K562 (cell line): Measurements from ENCODE around the gene C19orf47. TPM values are rescaled to one million over a fixed set of nuclear protein-coding genes. Genes with fewer than 3 reads are reported as not detected.

ENCODE experiments used
- ATAC-seq: fragments of 200-7000 bp; cut with Tn5 transposase; 3 replicates; pipeline ENCODE4 v1.9.1; 2020; ENCODE audit warnings: moderate library complexity
- BruUV-seq: library from RNA; stranded (reverse); fragments of 400-500 nt; replicated peaks from 2 replicates; lab custom pipeline; 2021; lab: Mats Ljungman, UMichigan
- CTCF ChIA-PET: fragments of 300-600 bp; formaldehyde crosslinking; extraction: SDS; loops from one replicate; lab custom pipeline; 2021; ENCODE audit warnings: low intra/inter-chr PET ratio; lab: Yijun Ruan, JAX
- POLR2A ChIA-PET: fragments of 300-600, 350-650 bp; sonication (Branson Sonifier 250); formaldehyde crosslinking; extraction: SDS; loops from one replicate; lab custom pipeline; 2021; ENCODE audit warnings: antibody characterized with exemption, inconsistent platforms; lab: Yijun Ruan, JAX
- DNase-seq, 4 experiments: peaks; one replicate each; pipeline versions ENCODE4 v3.0.0 to v3.0.0-alpha.2; 2011 to 2018; ENCODE audit warnings: low spot score in 3 of 4, mixed read lengths in 3 of 4; ENCODE audit errors: extremely low read depth in 1 of 4
- FAIRE-seq: peaks from 2 replicates; lab custom pipeline; 2011; peaks lifted over from hg19 to GRCh38; lab: Jason Lieb, UNC
- H2AFZ ChIP-seq: 2 replicates; pipeline ENCODE4 v1.6.0; 2011; ENCODE audit warnings: low read depth, low read length, control low read depth, inconsistent platforms
- H3K27ac ChIP-seq: fragments of 200-600 bp; 3 replicates; pipeline ENCODE4 v1.8.0; 2011; ENCODE audit warnings: low read depth, mild to moderate bottlenecking, control low read depth, inconsistent platforms, low read length, moderate library complexity, mixed read lengths; ENCODE audit errors: extremely low read depth
- H3K27me3 ChIP-seq, 2 experiments: fragments of 300-600 bp in 1 of 2; 2 replicates in 1 of 2; 3 replicates in 1 of 2; pipeline versions ENCODE4 v1.6.0 to v1.8.0; 2011; ENCODE audit warnings: inconsistent platforms in 2 of 2, low read length in 2 of 2, mild to moderate bottlenecking in 1 of 2, mixed read lengths in 1 of 2, moderate library complexity in 1 of 2; ENCODE audit not compliant: control insufficient read depth in 2 of 2, insufficient read depth in 2 of 2
- H3K36me3 ChIP-seq: fragments of 300-600 bp; 3 replicates; pipeline ENCODE4 v1.8.0; 2011; ENCODE audit warnings: mild to moderate bottlenecking, low read length, inconsistent platforms; ENCODE audit not compliant: control insufficient read depth, insufficient read depth
- H3K4me1 ChIP-seq, 2 experiments: fragments of 200-600 bp in 1 of 2; replicated peaks in 1 of 2; 2 replicates in 1 of 2; 3 replicates in 1 of 2; pipeline versions ENCODE4 v1.5.1 to v1.8.0; 2011; ENCODE audit warnings: inconsistent platforms in 2 of 2, low read length in 2 of 2, mild to moderate bottlenecking in 1 of 2, mixed read lengths in 1 of 2, moderate library complexity in 1 of 2; ENCODE audit not compliant: control insufficient read depth in 2 of 2, insufficient read depth in 2 of 2
- H3K4me2 ChIP-seq: 2 replicates; pipeline ENCODE4 v1.6.1; 2011; ENCODE audit warnings: low read length, control low read depth, inconsistent platforms, mixed read lengths; ENCODE audit not compliant: insufficient read depth
- H3K4me3 ChIP-seq: fragments of 200-600 bp; sonication (generic), shearing (Covaris generic); 2 replicates; pipeline ENCODE4 v1.5.1; 2016; ENCODE audit warnings: control low read depth, inconsistent platforms
- H3K79me2 ChIP-seq: fragments of 200-600 bp; 3 replicates; pipeline ENCODE4 v1.8.0; 2011; ENCODE audit warnings: low read length, inconsistent platforms; ENCODE audit not compliant: control insufficient read depth, insufficient read depth
- H3K9ac ChIP-seq, 2 experiments: 2 replicates each; pipeline versions ENCODE4 v1.6.0 to v1.6.1; 2011; ENCODE audit warnings: low read depth in 2 of 2, low read length in 2 of 2, control low read depth in 1 of 2, inconsistent platforms in 1 of 2, mild to moderate bottlenecking in 1 of 2, mixed read lengths in 1 of 2; ENCODE audit not compliant: insufficient read depth in 1 of 2
- H3K9me1 ChIP-seq: one replicate; pipeline ENCODE4 v1.6.0; 2011; ENCODE audit warnings: inconsistent platforms, mild to moderate bottlenecking, low read length, moderate library complexity; ENCODE audit not compliant: control insufficient read depth, insufficient read depth
- H3K9me3 ChIP-seq: replicated peaks from 2 replicates; pipeline ENCODE4 v1.5.1; 2011; ENCODE audit warnings: low read depth, low read length, inconsistent platforms; ENCODE audit not compliant: control insufficient read depth, insufficient read depth
- H4K20me1 ChIP-seq: replicated peaks from 2 replicates; pipeline ENCODE4 v1.6.1; 2011; ENCODE audit warnings: low read length, inconsistent platforms, mixed read lengths; ENCODE audit not compliant: control insufficient read depth, insufficient read depth
- NFE2L1 ChIP-seq: fragments of 450-650 bp; IDR thresholded peaks from 2 replicates; pipeline ENCODE4 v1.6.1; 2016; ENCODE audit warnings: missing genetic modification characterization, low read depth, mild to moderate bottlenecking, missing compliant biosample characterization, moderate library complexity, borderline replicate concordance
- RBM34 ChIP-seq: fragments of 200-400 bp; formaldehyde crosslinking; IDR thresholded peaks from 2 replicates; pipeline ENCODE4 v1.6.1; 2018; ENCODE audit warnings: low read length, borderline replicate concordance; ENCODE audit not compliant: insufficient read depth
- WGBS: fragments of 100-300 bp; shearing (Covaris generic); methylation state at CpG from one replicate; pipeline ENCODE4 v1.1.6; 2016; ENCODE audit warnings: low coverage, mixed read lengths; ENCODE audit not compliant: insufficient coverage; ENCODE audit errors: missing lambda C conversion rate; 5-methylcytosine and 5-hydroxymethylcytosine counted together
- in situ Hi-C: fragments of 300-500 bp; cut with MboI; formaldehyde crosslinking; loops from 4 replicates; pipeline ENCODE4 v1.15.0; 2018; ENCODE audit warnings: inconsistent platforms, mixed read lengths
- intact Hi-C: fragments of 100-400 bp; cut with micrococcal nuclease; formaldehyde crosslinking; loops from 2 replicates; pipeline ENCODE4 v1.14.2; 2022
- polyA plus RNA-seq, 8 experiments: library from polyadenylated mRNA; depleted of rRNA in 4 of 8; stranded (reverse) in 5 of 8; unstranded in 3 of 8; fragments of >200 nt; fragmentation: Nextera tagmentation in 2 of 8; fragmentation: Illumina TruSeq in 1 of 8; extraction: Ambion mirVana in 2 of 8; extraction: Trizol in 1 of 8; gene quantifications; 2 replicates each; pipeline versions ENCODE4 v1.2.1 to v1.2.3, GENCODE V29; 2011 to 2014; ENCODE audit warnings: inconsistent platforms in 1 of 8, missing spikeins in 1 of 8
- total RNA-seq, 7 experiments: library from RNA; depleted of rRNA in 6 of 7; stranded (reverse); fragments of >200 nt in 6 of 7; fragmentation: Illumina TruSeq in 2 of 7; extraction: Trizol in 2 of 7; gene quantifications; 2 replicates each; pipeline versions ENCODE4 v1.2.1 to v1.2.3, GENCODE V29; 2011 to 2021; ENCODE audit warnings: low replicate concordance in 1 of 7
- TF ChIP-seq, protein P1 (sequence below), 3 experiments: IDR thresholded peaks in 2 of 3; conservative IDR thresholded peaks in 1 of 3; 2 replicates each; pipeline ENCODE4 v1.5.1; 2011 to 2012; ENCODE audit warnings: low read length in 3 of 3, mild to moderate bottlenecking in 3 of 3, control low read depth in 2 of 3, improper control_type of control experiment in 1 of 3, inconsistent platforms in 1 of 3, low read depth in 1 of 3, mixed read lengths in 1 of 3, moderate library complexity in 1 of 3; ENCODE audit not compliant: insufficient read depth in 2 of 3

Gene C19orf47
- total and polyA plus RNA-seq, 9 of the 15 experiments (the other 6 are each of a cell fraction or from before 2014, with no cell fraction given): 0.08 to 26.1 (median 14.7) TPM

DNA sequence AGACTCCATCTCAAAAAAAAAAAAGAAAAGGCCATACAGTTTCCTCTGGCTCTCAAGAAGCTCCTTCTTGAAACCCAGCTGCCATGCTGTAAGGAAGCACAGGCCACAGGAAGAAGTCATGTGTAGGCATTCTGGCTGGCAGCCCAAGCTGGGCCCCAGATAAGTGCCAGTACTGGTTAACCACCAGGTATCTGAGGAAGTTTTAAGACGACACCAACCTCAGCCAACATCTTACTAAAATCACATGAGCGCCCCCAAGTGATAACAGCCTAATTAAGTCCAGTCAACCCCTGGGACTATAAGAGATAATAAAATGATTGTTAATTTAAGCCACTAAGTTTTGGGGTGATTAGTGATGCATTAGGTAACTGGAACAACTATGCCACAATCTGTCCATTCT is 35.7 kb downstream of the C19orf47 start:
- Histone ChIP-seq H2AFZ (no peak overlapping the region), H3K9me1 (peaks cover 4% of the 10 kb centered on the region), H3K4me1 (no peaks in the 10 kb centered on the region; a peak in 1 of 5 replicates), H3K36me3 (peaks cover 9% of the 10 kb centered on the region; the same call in 1 of the 3 replicates), H3K27me3 (no peaks in the 10 kb centered on the region), H3K79me2 (no peaks in the 10 kb centered on the region), H3K4me2 (no peak overlapping the region), H3K4me3 (no peak overlapping the region), H4K20me1 (no peaks in the 10 kb centered on the region), H3K9me3 (no peaks in the 10 kb centered on the region), H3K27ac (no peak overlapping the region), H3K9ac (no peak overlapping the region)
- ChIA-PET CTCF (interaction anchor here (0.6 kb wide), 1 partner anchor 153 kb away, joined by 3 read pairs; no protein-coding TSS in a partner anchor), POLR2A (no interaction called here)
- DNase-seq: peak in 1 of 4 experiments; percentile 22
- WGBS: 43% methylated on average over 2 of the region's 2 CpGs
- intact Hi-C loops: no loop called here
- FAIRE-seq: no peak
- BruUV-seq: no TSS peak
- no peak for TF ChIP-seq RBM34
- TF ChIP-seq, protein P1, sequence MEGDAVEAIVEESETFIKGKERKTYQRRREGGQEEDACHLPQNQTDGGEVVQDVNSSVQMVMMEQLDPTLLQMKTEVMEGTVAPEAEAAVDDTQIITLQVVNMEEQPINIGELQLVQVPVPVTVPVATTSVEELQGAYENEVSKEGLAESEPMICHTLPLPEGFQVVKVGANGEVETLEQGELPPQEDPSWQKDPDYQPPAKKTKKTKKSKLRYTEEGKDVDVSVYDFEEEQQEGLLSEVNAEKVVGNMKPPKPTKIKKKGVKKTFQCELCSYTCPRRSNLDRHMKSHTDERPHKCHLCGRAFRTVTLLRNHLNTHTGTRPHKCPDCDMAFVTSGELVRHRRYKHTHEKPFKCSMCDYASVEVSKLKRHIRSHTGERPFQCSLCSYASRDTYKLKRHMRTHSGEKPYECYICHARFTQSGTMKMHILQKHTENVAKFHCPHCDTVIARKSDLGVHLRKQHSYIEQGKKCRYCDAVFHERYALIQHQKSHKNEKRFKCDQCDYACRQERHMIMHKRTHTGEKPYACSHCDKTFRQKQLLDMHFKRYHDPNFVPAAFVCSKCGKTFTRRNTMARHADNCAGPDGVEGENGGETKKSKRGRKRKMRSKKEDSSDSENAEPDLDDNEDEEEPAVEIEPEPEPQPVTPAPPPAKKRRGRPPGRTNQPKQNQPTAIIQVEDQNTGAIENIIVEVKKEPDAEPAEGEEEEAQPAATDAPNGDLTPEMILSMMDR (IDR thresholded peaks at IDR 0.05 in 2 of 3, conservative IDR thresholded peaks at IDR 0.05 in 1 of 3; ENCODE audit: insufficient read depth in 2 of 3, low read depth in 1 of 3, low read length in 3 of 3): peak in 1 of 3 experiments; percentile 32; a peak in 1 of 6 replicates
- no peak for TF ChIP-seq NFE2L1 (tag)
- in situ Hi-C loops: no loop called here
- no peak for ATAC-seq
